ENCODE results near the gene SRGAP1.

SRGAP1 gene

GRCh38 chr12:63982604-63983295 is 138.2 kb downstream of the SRGAP1 start:
- no peak for TF ChIP-seq ZNF274 (IDR thresholded peaks at IDR 0.05; ENCODE audit: low read depth, low read length)
- H3K4me3 ChIP-seq (ENCODE audit: low read length) = no peak overlapping the region

DNA sequence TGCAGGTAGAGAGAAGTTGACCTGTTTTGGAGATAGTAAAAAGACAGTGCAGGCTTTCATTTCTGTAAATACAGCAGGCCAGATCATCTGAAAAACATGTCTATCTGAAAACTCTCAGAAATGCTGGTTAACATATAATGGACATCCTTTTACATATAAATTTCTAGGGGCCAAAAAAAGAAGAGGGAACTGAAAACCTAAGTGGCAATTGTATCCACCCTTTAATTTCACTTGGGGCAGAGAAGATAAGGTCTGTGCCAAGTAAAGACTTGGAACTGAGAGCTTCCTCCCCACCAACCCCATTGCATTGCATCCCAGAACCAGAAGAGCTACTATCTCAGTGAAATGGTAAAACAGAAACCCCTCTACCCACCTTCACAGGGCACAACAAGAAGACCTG is 141.0 kb downstream of the SRGAP1 start:
- TF ChIP-seq ZNF274 (IDR thresholded peaks at IDR 0.05; ENCODE audit: low read depth, low read length) = no peak
- H3K4me3 ChIP-seq (ENCODE audit: low read length) = no peak overlapping the region

DNA sequence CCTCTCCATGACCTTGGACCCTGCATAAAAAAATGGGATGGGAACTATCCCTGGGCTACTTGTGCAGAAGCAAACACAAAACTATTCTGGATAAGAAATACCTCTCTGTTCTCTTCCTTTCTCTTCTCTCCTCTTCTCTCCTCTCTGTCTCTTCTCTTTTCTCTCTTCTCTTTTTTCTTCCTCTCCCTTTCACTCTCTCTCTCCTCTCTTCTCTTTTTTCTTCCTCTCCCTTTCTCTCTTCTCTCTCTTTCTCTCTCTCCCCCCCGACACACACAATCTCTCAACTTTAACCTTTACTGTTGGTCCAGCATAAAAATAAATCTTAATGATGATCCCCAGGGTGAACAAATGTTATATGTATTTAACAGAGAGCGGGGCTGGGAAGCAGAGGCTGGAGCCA is 141.4 kb downstream of the SRGAP1 start:
- TF ChIP-seq ZNF274 (IDR thresholded peaks at IDR 0.05; ENCODE audit: low read depth, low read length) = no peak
- no peak overlapping the region for H3K4me3 ChIP-seq (ENCODE audit: low read length)

DNA sequence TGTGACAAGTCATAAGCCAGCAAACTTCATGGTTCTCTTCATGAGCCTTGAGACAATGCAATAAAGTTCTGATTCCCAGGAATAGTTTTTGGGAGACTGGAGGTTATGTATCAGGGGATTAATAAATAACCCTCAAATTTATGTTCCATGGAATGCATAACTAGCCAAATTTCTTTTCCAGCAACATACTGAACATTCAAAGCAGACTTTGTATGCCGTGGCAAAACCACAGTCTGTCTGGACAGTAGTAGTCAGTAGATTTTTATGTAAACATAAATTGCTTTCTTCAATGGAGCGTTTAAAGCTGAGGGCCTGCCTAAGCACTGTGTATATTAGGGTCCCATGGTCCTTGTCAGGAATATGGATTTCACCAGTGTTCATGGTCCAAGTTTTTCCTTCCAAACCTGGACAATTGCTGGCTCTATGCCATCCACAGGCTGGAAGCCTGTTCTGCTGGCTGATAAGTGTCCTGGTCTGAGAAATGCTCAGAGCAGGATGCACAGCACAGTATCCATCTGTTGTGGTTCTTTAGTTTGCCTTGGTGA is 144.9 kb downstream of the SRGAP1 start:
- TF ChIP-seq ZNF274 (IDR thresholded peaks at IDR 0.05; ENCODE audit: low read depth, low read length) = no peak
- no peak overlapping the region for H3K4me3 ChIP-seq (ENCODE audit: low read length)

DNA sequence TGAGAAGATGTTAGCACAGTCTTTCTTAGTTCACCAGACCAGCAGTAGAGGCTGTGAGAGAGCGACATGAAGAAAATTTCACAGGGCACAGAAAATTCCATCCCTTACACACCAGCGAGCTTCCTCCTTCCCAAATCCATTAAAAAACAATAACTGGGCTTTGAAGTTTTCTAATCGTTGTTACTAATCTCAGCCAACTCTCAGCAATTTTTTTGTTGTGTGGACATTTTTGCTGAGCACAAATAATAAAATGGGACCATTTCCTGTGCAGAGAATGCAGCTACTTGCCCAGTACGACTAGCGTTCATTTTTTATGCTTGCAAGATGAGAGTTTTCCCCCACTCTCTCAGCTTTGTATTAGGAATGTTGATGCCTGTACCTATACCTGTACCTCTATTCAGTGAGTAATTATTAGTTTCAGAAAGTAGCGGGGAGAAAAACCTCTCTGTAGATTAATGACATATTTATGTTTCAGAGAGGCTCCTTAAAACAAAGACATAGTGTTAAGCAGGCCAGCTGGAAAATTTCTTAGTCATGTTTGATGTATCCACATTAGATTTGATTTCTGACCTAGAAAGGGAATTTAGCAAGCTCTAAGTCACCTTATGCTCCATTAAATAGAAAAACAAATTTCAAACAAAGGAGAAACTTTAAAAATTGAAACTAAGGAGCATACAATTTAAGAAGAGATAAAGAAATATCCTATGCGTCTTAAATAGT is 146.5 kb downstream of the SRGAP1 start:
- no peak for TF ChIP-seq ZNF274 (IDR thresholded peaks at IDR 0.05; ENCODE audit: low read depth, low read length)
- H3K4me3 ChIP-seq (ENCODE audit: low read length) = no peak overlapping the region

- H3K4me3 ChIP-seq (ENCODE audit: low read length) = no peak overlapping the region
- TF ChIP-seq ZNF274 (IDR thresholded peaks at IDR 0.05; ENCODE audit: low read depth, low read length) = no peak
Observed at GRCh38 chr12:63994704-63995103, 150.2 kb downstream of the SRGAP1 start.

GRCh38 chr12:63995512-63995911 is 151.0 kb downstream of the SRGAP1 start:
- no peak for TF ChIP-seq ZNF274 (IDR thresholded peaks at IDR 0.05; ENCODE audit: low read depth, low read length)
- H3K4me3 ChIP-seq (ENCODE audit: low read length) = no peak overlapping the region

- H3K4me3 ChIP-seq (ENCODE audit: low read length) = no peak overlapping the region
- TF ChIP-seq ZNF274 (IDR thresholded peaks at IDR 0.05; ENCODE audit: low read depth, low read length) = no peak
Observed at GRCh38 chr12:63996556-63996955, 152.1 kb downstream of the SRGAP1 start.

DNA sequence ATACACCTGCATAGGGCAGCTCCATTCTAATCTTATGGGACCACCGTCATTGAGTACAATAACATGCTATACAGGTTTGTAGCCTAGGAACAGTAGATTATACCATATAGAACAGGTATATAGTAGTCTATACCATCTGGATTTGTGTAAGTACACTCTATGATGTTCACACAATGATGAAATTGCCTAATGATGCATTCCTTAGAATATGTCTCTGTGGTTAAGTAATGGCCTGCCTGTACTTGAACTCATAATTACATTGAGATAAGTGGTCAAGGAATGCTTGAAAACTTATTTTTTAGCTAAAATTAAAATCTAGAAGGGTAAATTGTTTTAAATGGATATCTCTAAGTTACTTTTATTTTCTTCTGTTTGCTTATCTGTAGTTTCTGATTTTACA is 152.7 kb downstream of the SRGAP1 start:
- no peak overlapping the region for H3K4me3 ChIP-seq (ENCODE audit: low read length)
- no peak for TF ChIP-seq ZNF274 (IDR thresholded peaks at IDR 0.05; ENCODE audit: low read depth, low read length)

GRCh38 chr12:63998584-63998983 is 154.1 kb downstream of the SRGAP1 start:
- TF ChIP-seq ZNF274 (IDR thresholded peaks at IDR 0.05; ENCODE audit: low read depth, low read length) = no peak
- H3K4me3 ChIP-seq (ENCODE audit: low read length) = no peak overlapping the region

DNA sequence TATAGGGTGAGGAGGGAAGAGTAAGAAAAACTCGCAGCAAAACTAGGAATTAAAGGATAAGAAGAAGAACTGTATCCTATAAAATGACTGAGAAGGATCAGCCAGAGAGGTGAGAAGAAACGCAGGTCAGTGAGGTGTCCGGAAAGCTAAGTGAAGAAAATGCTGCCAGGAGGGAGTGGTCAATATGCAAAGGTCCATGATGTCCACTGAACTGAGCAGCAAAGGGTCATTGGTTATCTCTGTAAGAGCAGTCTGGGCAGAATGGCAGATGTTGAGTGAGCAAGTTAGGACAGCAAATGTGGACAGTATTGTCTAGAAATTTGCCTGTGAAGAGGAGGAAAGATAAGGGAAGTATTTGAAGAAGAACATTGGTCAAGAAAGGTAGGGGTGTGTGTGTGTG is 155.4 kb downstream of the SRGAP1 start:
- H3K4me3 ChIP-seq (ENCODE audit: low read length) = no peak overlapping the region
- no peak for TF ChIP-seq ZNF274 (IDR thresholded peaks at IDR 0.05; ENCODE audit: low read depth, low read length)

- TF ChIP-seq ZNF274 (IDR thresholded peaks at IDR 0.05; ENCODE audit: low read depth, low read length) = no peak
Observed at GRCh38 chr12:64001439-64001838, 156.9 kb downstream of the SRGAP1 start.

DNA sequence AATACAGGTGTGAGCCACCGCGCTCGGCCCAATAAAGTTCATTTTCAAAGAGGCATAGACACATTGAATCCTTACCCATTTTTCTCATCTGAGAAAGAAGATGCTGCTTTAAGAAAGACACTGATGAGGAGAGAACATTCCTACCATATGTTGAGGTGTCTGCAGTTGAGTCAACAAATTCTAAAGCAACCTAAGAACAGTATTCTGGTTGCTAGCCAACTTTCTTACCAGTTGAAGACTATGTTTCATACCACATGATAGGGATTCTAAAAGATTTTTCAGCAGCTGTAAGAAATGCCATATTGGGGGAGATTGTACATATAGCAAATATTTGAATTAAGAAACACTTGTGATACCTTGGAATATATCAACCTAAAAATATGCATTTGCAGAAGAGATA is 160.1 kb downstream of the SRGAP1 start:
- no peak for TF ChIP-seq ZNF274 (IDR thresholded peaks at IDR 0.05; ENCODE audit: low read depth, low read length)
- H3K4me3 ChIP-seq (ENCODE audit: low read length) = no peak overlapping the region

More at GRCh38 chr12:64001439-64001838, 156.9 kb downstream of the SRGAP1 start:
- H3K4me3 ChIP-seq (ENCODE audit: low read length) = no peak overlapping the region

DNA sequence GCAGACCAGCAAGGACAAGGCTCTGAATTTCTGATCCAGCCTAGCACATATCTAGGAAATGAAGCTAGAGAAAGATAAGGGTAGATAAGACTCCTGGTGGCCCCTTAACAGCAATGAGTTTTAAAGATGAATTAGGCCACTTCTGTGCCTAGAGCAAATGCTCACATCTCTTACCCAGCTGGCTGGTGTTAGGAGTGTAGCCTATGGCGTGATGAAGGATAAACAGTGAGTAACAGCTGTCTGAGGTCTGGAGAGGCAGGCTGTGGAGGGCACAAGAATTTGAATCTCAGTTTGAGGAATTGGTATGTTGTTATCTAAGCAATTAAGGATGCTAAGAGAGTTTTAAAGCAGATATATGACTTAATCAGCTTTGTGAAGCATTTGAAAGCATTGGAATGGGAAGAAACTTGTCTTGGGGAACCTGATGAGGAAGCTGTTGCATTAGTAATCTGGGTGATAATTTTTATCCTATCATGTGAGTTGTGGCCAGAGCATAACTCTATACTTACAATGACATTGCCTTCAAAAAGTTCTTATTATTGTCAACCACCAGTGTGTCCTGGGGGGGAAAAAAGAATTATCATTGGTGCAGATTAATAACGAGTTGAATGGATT is 161.8 kb downstream of the SRGAP1 start:
- no peak for TF ChIP-seq ZNF274 (IDR thresholded peaks at IDR 0.05; ENCODE audit: low read depth, low read length)
- no peak overlapping the region for H3K4me3 ChIP-seq (ENCODE audit: low read length)

DNA sequence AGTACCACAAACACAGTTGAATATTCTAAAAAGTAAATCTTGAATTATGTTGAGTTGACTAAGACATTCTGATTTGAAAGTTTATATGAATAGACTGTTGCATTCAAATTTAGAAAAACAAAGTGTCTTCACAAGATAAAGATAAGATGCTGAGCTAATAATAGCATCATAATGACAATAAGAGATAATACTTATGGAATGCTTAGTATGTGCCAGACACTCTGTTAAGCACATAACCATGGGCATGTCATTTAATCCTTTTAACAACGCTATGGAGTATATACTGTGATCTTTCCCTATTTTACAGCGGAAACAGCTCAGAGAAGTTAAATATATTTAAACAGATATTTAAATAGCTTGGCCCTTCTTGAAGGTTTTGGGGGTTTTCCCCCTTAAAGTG is 163.4 kb downstream of the SRGAP1 start:
- no peak overlapping the region for H3K4me3 ChIP-seq (ENCODE audit: low read length)
- no peak for TF ChIP-seq ZNF274 (IDR thresholded peaks at IDR 0.05; ENCODE audit: low read depth, low read length)

Data from GM08714 (cell line).